ENCODE results near the gene DMD.
"Not testable (repeated sequence)": the region's sequence is repeated elsewhere in the genome, so short reads cannot be mapped to it uniquely, and the experiment has no call there.

The DMD gene

GRCh38 chrX:31934842-31935370, 1276.4 kb downstream of the DMD start:
- no peak for DNase-seq

GRCh38 chrX:31934015-31934414, 1277.3 kb downstream of the DMD start:
- no peak for DNase-seq

- no peak for DNase-seq
Measured at GRCh38 chrX:31932769-31933168, 1278.6 kb downstream of the DMD start.

- DNase-seq: not testable (repeated sequence)
Measured at GRCh38 chrX:31932320-31932719, 1279.0 kb downstream of the DMD start.

GRCh38 chrX:31931225-31931624, 1280.1 kb downstream of the DMD start:
- DNase-seq: no peak

- DNase-seq: no peak
Measured at GRCh38 chrX:31929366-31929765, 1282.0 kb downstream of the DMD start.

- no peak for DNase-seq
Measured at GRCh38 chrX:31921236-31921635, 1290.1 kb downstream of the DMD start.

- DNase-seq: no peak
Measured at GRCh38 chrX:31909850-31910572, 1301.3 kb downstream of the DMD start.

GRCh38 chrX:31894152-31894551, 1317.2 kb downstream of the DMD start:
- DNase-seq: no peak

GRCh38 chrX:31893525-31893924, 1317.8 kb downstream of the DMD start:
- no peak for DNase-seq

GRCh38 chrX:31889088-31889487, 1322.3 kb downstream of the DMD start:
- no peak for DNase-seq

- DNase-seq: no peak
Measured at GRCh38 chrX:31884535-31884934, 1326.8 kb downstream of the DMD start.

- DNase-seq: no peak
Measured at GRCh38 chrX:31872007-31872406, 1339.3 kb downstream of the DMD start.

GRCh38 chrX:31870267-31870666, 1341.1 kb downstream of the DMD start:
- DNase-seq: no peak

GRCh38 chrX:31860686-31861085, 1350.7 kb downstream of the DMD start:
- no peak for DNase-seq

GRCh38 chrX:31858915-31859314, 1352.4 kb downstream of the DMD start:
- no peak for DNase-seq

- DNase-seq: no peak
Measured at GRCh38 chrX:31854716-31855115, 1356.6 kb downstream of the DMD start.

- DNase-seq: no peak
Measured at GRCh38 chrX:31851761-31852160, 1359.6 kb downstream of the DMD start.

GRCh38 chrX:31847773-31848172, 1363.6 kb downstream of the DMD start:
- no peak for DNase-seq

- no peak for DNase-seq
Measured at GRCh38 chrX:31845003-31845402, 1366.3 kb downstream of the DMD start.

- no peak for DNase-seq
Measured at GRCh38 chrX:31838617-31839016, 1372.7 kb downstream of the DMD start.

- DNase-seq: no peak
Measured at GRCh38 chrX:31837445-31838049, 1373.8 kb downstream of the DMD start.

GRCh38 chrX:31836479-31836878, 1374.9 kb downstream of the DMD start:
- no peak for DNase-seq

GRCh38 chrX:31832263-31832662, 1379.1 kb downstream of the DMD start:
- no peak for DNase-seq

All from CD4-positive, alpha-beta T cell treated with Interferon gamma for 1 hour (primary cell).